GM21717 (cell line): ENCODE data around the gene DPEP3.
"Not testable (repeated sequence)": the region's sequence is repeated elsewhere in the genome, so short reads cannot be mapped to it uniquely, and the experiment has no call there.

Experiments used
- ATAC-seq: cut with Tn5 transposase; IDR thresholded peaks from one replicate; pipeline ENCODE4 v1.9.1; 2021; ENCODE audit warnings: mild to moderate bottlenecking, moderate library complexity; ENCODE audit not compliant: unreplicated experiment

DPEP3 gene

GRCh38 chr16:67979955-67980678, at the start of gene DPEP3:
DPEP3 (minus strand) TSS chr16:67980499; CDS start chr16:67980380, 119 bp downstream.
- ATAC-seq, result no peak

GRCh38 chr16:68028996-68029395, 48.7 kb upstream of the DPEP3 start:
- ATAC-seq, result no peak

- ATAC-seq, result peak; percentile 70
Measured at GRCh38 chr16:68022728-68023537, 42.6 kb upstream of the DPEP3 start, which contains the start of the genes DDX28 and DUS2. DDX28 (minus strand) TSS chr16:68023232; CDS start chr16:68023202, 30 bp downstream. DUS2 (plus strand) TSS chr16:68023284; CDS start chr16:68038024, 14,740 bp downstream.

- no peak for ATAC-seq
Measured at GRCh38 chr16:68022278-68022727, 42.0 kb upstream of the DPEP3 start.

- ATAC-seq, result no peak
Measured at GRCh38 chr16:68021490-68021889, 41.2 kb upstream of the DPEP3 start.

- no peak for ATAC-seq
Measured at GRCh38 chr16:68019167-68019680, 38.9 kb upstream of the DPEP3 start.

- ATAC-seq, result no peak
Measured at GRCh38 chr16:68015681-68016080, 35.4 kb upstream of the DPEP3 start, which contains the start of gene DPEP2NB. DPEP2NB (minus strand) TSS chr16:68015911; CDS start chr16:68015770, 141 bp downstream.

- ATAC-seq, result no peak
Measured at GRCh38 chr16:68013440-68013839, 33.1 kb upstream of the DPEP3 start.

- not testable (repeated sequence) for ATAC-seq
Measured at GRCh38 chr16:68009872-68010271, 29.6 kb upstream of the DPEP3 start.

GRCh38 chr16:68009157-68009735, 28.9 kb upstream of the DPEP3 start:
- ATAC-seq, result no peak

GRCh38 chr16:68005786-68006286, 25.5 kb upstream of the DPEP3 start:
- ATAC-seq, result no peak

- no peak for ATAC-seq
Measured at GRCh38 chr16:68005211-68005610, 24.9 kb upstream of the DPEP3 start.

- no peak for ATAC-seq
Measured at GRCh38 chr16:68003031-68003430, 22.7 kb upstream of the DPEP3 start.

GRCh38 chr16:68000450-68000849, 20.2 kb upstream of the DPEP3 start:
- ATAC-seq, result no peak

- no peak for ATAC-seq
Measured at GRCh38 chr16:67999985-68000384, 19.7 kb upstream of the DPEP3 start.

GRCh38 chr16:67998779-67999688, 18.7 kb upstream of the DPEP3 start, which contains the start of gene DPEP2:
DPEP2 (minus strand) TSS chr16:67999484; CDS start chr16:67993212, 6,272 bp downstream.
- ATAC-seq, result not testable (repeated sequence)

GRCh38 chr16:67998231-67998778, 18.0 kb upstream of the DPEP3 start:
- not testable (repeated sequence) for ATAC-seq

GRCh38 chr16:67996666-67997065, 16.4 kb upstream of the DPEP3 start:
- ATAC-seq, result no peak

GRCh38 chr16:67995423-67995822, 15.1 kb upstream of the DPEP3 start:
- no peak for ATAC-seq
